ENCODE measurements around the gene SLC16A10. TPM values are rescaled to one million over a fixed set of nuclear protein-coding genes. Genes with fewer than 3 reads are reported as not detected.

Gene SLC16A10
- total RNA-seq, 4 donors from 2014 or later: 1.1 to 70.5 (median 19.6) TPM

GRCh38 chr6:111220383-111221031, 133.2 kb downstream of the SLC16A10 start:
- DNase-seq (ENCODE audit: low spot score) (no peak), ATAC-seq (ENCODE audit: low FRiP score) (no peak)
- TF ChIP-seq CTCF (IDR thresholded peaks at IDR 0.05): no peak

- ATAC-seq (ENCODE audit: low FRiP score) (no peak), DNase-seq (ENCODE audit: low spot score) (no peak)
- no peak for TF ChIP-seq CTCF (IDR thresholded peaks at IDR 0.05)
Measured at GRCh38 chr6:111221804-111222203, 134.5 kb downstream of the SLC16A10 start.

GRCh38 chr6:111222341-111222740, 135.0 kb downstream of the SLC16A10 start:
- ATAC-seq (ENCODE audit: low FRiP score) (no peak), DNase-seq (ENCODE audit: low spot score) (no peak)
- no peak for TF ChIP-seq CTCF (IDR thresholded peaks at IDR 0.05)

- no peak for TF ChIP-seq CTCF (IDR thresholded peaks at IDR 0.05)
- DNase-seq (ENCODE audit: low spot score): no peak
- ATAC-seq (ENCODE audit: low FRiP score): peak; percentile 63
Measured at GRCh38 chr6:111228094-111228493, 140.8 kb downstream of the SLC16A10 start.

- no peak for DNase-seq (ENCODE audit: low spot score)
- no peak for TF ChIP-seq CTCF (IDR thresholded peaks at IDR 0.05)
- ATAC-seq (ENCODE audit: low FRiP score): no peak
Measured at GRCh38 chr6:111230351-111231089, 143.2 kb downstream of the SLC16A10 start.

- no peak for TF ChIP-seq CTCF (IDR thresholded peaks at IDR 0.05)
- ATAC-seq (ENCODE audit: low FRiP score): no peak
- DNase-seq (ENCODE audit: low spot score): no peak
Measured at GRCh38 chr6:111231090-111231459, 143.8 kb downstream of the SLC16A10 start.

GRCh38 chr6:111237852-111238251, 150.5 kb downstream of the SLC16A10 start:
- DNase-seq (ENCODE audit: low spot score) (no peak), ATAC-seq (ENCODE audit: low FRiP score) (no peak)
- no peak for TF ChIP-seq CTCF (IDR thresholded peaks at IDR 0.05)
